ENCODE results near the gene CTSS. TPM values are rescaled to one million over a fixed set of nuclear protein-coding genes. Genes with fewer than 3 reads are reported as not detected.
A peak's percentile ranks its signal among the peaks of the same experiment; 100 is the strongest.

Gene CTSS
- total and polyA plus RNA-seq, 2 donors (not counting 3 experiments of a cell fraction or from before 2014, with no cell fraction given): 4.0 to 11.1 TPM

GRCh38 chr1:150807249-150808023 lies 41.9 kb upstream of the CTSS start:
- peak overlapping the region; percentile 35 for H3K4me2 ChIP-seq (ENCODE audit: insufficient read depth, low read length)
- CTCF ChIA-PET: interaction anchor here (1.2 to 1.6 kb wide), 5 partner anchors 9 to 248 kb away, joined by 3 to 5 read pairs (median 4); partner anchors contain the start of gene GOLPH3L
- DNase-seq (ENCODE audit: low read depth, low spot score) (peak; percentile 45), FAIRE-seq (peak; percentile 70)
- H2AFZ ChIP-seq (ENCODE audit: low read depth, low read length): peak overlapping the region; percentile 8
- peaks cover 30% of the 10 kb centered on the region for H3K4me1 ChIP-seq (ENCODE audit: control insufficient read depth, extremely low read depth, insufficient read depth, low read length)
- H3K9me1 ChIP-seq (replicated peaks; ENCODE audit: control insufficient read depth, extremely low read depth, insufficient read depth, low read length): no peaks in the 10 kb centered on the region
- BruUV-seq (replicated peaks): no TSS peak
- no peaks in the 10 kb centered on the region for H4K20me1 ChIP-seq (replicated peaks; ENCODE audit: control insufficient read depth, extremely low read depth, insufficient read depth, low read length)
- no peaks in the 10 kb centered on the region for H3K9me3 ChIP-seq (replicated peaks; ENCODE audit: control insufficient read depth, insufficient read depth, low read length)
- no peak for TF ChIP-seq GATA2 (IDR thresholded peaks at IDR 0.05; ENCODE audit: insufficient read depth, insufficient read length, low read depth, low read length)
- TF ChIP-seq MYC (IDR thresholded peaks at IDR 0.05; ENCODE audit: low read depth, low read length): no peak
- intact Hi-C loops (cut with micrococcal nuclease) (no loop called here), dilution Hi-C loops (cut with MboI; ENCODE audit: extremely low pct_ligation_motif_present, low sequenced_read_pairs) (no loop called here)
- no peaks in the 10 kb centered on the region for H3K79me2 ChIP-seq (ENCODE audit: control insufficient read depth, insufficient read depth, low read length)
- H3K36me3 ChIP-seq (ENCODE audit: control insufficient read depth in 2 of 2, extremely low read depth in 1 of 2, insufficient read depth in 2 of 2, low read length in 2 of 2): peaks cover 4 to 7% of the 10 kb centered on the region in 2 experiments
- no peak overlapping the region for H3K9ac ChIP-seq (replicated peaks; ENCODE audit: extremely low read depth, insufficient read depth, low read length)
- no peak overlapping the region for H3K4me3 ChIP-seq (replicated peaks in 1 of 3; ENCODE audit: insufficient read depth in 1 of 3, low read depth in 1 of 3, low read length in 3 of 3)
- peak overlapping the region; percentile 30 for H3K27ac ChIP-seq (ENCODE audit: insufficient read depth, low read depth, low read length)
- POLR2A ChIA-PET: no interaction called here
- no peaks in the 10 kb centered on the region for H3K27me3 ChIP-seq (ENCODE audit: control insufficient read depth in 2 of 2, insufficient read depth in 2 of 2, low read length in 2 of 2)

GRCh38 chr1:150805899-150806298 lies 40.3 kb upstream of the CTSS start:
- DNase-seq (ENCODE audit: low read depth, low spot score): no peak
- Histone ChIP-seq H3K79me2 (ENCODE audit: control insufficient read depth, insufficient read depth, low read length) (no peaks in the 10 kb centered on the region), H3K4me2 (ENCODE audit: insufficient read depth, low read length) (no peak overlapping the region), H3K4me3 (replicated peaks in 1 of 3; ENCODE audit: insufficient read depth in 1 of 3, low read depth in 1 of 3, low read length in 3 of 3) (no peak overlapping the region), H3K9ac (replicated peaks; ENCODE audit: extremely low read depth, insufficient read depth, low read length) (no peak overlapping the region), H3K9me1 (replicated peaks; ENCODE audit: control insufficient read depth, extremely low read depth, insufficient read depth, low read length) (no peaks in the 10 kb centered on the region), H2AFZ (ENCODE audit: low read depth, low read length) (no peak overlapping the region), H3K27me3 (ENCODE audit: control insufficient read depth in 2 of 2, insufficient read depth in 2 of 2, low read length in 2 of 2) (no peaks in the 10 kb centered on the region), H3K36me3 (ENCODE audit: control insufficient read depth in 2 of 2, extremely low read depth in 1 of 2, insufficient read depth in 2 of 2, low read length in 2 of 2) (no peaks in the 10 kb centered on the region), H3K4me1 (ENCODE audit: control insufficient read depth, extremely low read depth, insufficient read depth, low read length) (peaks cover 30% of the 10 kb centered on the region), H4K20me1 (replicated peaks; ENCODE audit: control insufficient read depth, extremely low read depth, insufficient read depth, low read length) (no peaks in the 10 kb centered on the region), H3K9me3 (replicated peaks; ENCODE audit: control insufficient read depth, insufficient read depth, low read length) (no peaks in the 10 kb centered on the region), H3K27ac (ENCODE audit: insufficient read depth, low read depth, low read length) (no peak overlapping the region)
- FAIRE-seq: no peak
- no TSS peak for BruUV-seq (replicated peaks)
- intact Hi-C loops (cut with micrococcal nuclease): no loop called here
- ChIA-PET POLR2A (no interaction called here), CTCF (interaction anchor here (0.9 to 2.1 kb wide), 2 partner anchors 9 to 18 kb away, joined by 4 to 5 read pairs; no protein-coding TSS in a partner anchor)
- dilution Hi-C loops (cut with MboI; ENCODE audit: extremely low pct_ligation_motif_present, low sequenced_read_pairs): no loop called here
- no peak for TF ChIP-seq FOS (IDR thresholded peaks at IDR 0.05; ENCODE audit: borderline replicate concordance, insufficient read depth, low read length)
- TF ChIP-seq GATA2 (IDR thresholded peaks at IDR 0.05; ENCODE audit: insufficient read depth, insufficient read length, low read depth, low read length): no peak
- TF ChIP-seq EZH2 (IDR thresholded peaks at IDR 0.05; ENCODE audit: borderline replicate concordance, low read depth, low read length, severe bottlenecking): no peak
- no peak for TF ChIP-seq MYC (IDR thresholded peaks at IDR 0.05; ENCODE audit: low read depth, low read length)
- TF ChIP-seq CTCF (IDR thresholded peaks at IDR 0.05; ENCODE audit: extremely low read depth in 1 of 2, insufficient read depth in 1 of 2, low read depth in 1 of 2, low read length in 2 of 2): no peak
- TF ChIP-seq POLR2A (IDR thresholded peaks at IDR 0.05; ENCODE audit: low read depth, low read length): no peak

All from endothelial cell of umbilical vein (primary cell).